ENCODE results near the gene CKS1B.
A peak's percentile ranks its signal among the peaks of the same experiment; 100 is the strongest.

The CKS1B gene

DNA sequence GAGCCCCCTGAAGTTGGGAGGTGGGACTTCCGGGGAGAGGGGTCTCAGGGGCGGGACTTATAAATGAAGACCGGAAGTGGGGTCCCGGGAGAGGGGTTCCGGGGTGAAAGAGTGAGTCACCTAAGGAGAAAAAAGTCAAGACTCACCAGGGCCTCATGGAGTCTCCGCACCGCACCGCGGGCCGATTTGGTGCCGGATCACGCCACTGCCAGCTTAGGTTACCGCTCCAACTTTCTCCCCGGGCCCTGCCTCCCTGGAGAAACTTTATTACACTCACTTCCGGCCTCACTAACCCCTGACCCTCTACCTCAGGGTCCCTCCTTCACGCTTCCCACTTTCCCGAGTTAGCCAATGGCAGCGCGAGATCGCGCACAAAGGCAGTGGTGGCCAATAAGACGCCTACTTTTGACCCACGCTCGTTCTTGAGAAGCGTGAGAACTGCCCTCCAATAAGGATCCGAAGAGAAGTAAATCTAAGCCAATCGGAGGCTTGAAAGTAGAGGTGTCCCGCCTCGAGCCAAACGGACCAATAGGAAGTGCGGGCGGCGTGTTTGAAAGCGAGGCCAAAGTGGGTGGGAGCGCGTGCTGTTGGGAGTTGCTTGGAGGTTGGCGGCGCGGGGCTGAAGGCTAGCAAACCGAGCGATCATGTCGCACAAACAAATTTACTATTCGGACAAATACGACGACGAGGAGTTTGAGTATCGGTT is at the start of gene CKS1B:
CKS1B (plus strand) TSS at position 580 of the 706 bp plus-strand sequence; CDS start at position 645, 65 bp downstream.
- peak; percentile 92 for DNase-seq (ENCODE audit: low read depth)

DNA sequence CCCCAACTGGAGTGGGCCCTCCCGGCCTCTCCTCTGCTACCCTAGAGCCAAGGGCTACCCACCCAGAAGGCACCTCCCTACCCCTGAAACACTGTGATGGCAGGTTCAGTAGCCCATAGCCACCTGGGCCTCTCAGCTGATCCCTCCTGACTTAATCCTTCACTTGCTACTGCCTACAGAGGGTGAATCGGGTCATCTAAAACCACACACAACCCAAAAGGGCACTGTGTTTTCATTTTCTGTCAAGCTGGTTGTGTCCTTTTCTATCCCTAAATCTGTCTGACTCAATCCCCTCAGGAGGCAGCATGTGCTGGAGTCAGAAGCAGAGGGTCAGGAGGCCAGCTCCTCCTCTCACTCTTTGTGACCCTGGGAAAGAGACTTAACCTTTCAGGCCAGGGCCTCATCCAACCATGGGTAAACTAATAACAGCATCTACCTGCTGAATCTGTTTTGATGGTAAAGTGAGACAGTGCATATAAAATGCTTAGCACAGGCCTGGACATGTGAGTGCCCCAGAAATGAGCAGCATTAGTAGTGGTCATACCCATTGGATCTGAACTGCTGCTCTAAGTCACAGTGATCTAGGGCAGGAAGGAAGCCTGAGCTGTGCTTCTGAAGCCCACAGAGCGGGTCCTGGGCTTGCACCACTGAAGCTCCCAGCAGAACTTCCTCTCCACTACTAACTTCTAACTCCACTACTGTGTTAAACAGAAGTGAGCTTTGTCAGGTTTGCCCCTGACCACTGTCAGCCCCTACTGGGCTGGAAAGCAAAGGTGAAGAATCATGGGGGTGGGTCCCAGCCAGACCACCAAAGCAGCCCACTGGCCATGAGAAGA is 48.9 kb upstream of the CKS1B start:
- DNase-seq (ENCODE audit: low read depth) = no peak

DNA sequence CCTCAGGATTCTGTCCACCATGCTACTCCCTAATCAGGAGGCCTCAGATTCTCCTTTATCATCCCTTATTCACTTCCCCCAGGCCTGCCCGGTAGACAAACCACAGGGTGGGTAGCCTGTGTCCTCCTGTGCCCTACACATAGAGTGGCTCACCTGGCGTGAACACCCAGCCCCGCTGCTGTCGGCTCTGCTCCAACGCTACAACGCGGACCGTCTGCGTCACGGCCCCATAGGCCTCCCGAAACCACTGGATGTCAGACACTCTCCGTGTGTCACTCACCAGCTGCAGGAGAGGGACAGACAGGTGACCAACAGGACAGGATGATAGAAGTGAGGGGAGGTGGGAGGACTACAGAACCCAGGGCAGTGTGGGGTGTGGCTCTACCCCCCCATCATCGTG is 48.3 kb upstream of the CKS1B start:
- DNase-seq (ENCODE audit: low read depth) = no peak

DNA sequence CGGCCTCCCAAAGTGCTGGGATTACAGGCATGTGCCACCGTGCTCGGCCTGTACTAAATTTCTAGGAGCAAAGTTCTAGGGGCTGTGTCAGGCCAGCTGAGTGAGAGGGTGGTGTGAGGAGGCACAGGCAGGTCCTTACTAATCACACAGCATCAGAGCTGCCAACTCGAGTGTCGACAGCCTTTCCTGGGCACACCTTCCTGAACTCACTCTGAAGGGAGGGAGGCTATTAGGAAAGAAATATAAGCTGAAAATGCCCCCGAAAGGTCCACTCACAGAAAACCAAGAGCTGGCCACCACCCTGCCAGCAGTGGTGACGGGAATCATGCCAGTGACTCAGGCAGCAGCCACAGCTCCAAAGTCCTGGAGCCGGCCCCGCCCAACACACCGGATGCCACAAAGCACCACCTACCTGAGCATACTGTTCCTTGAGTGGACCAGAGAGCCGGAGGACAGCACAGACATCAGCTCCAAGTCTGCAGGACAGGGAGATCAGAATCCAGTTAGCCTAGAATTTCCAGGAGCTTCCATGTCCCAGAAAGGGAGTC is 42.5 kb upstream of the CKS1B start:
- DNase-seq (ENCODE audit: low read depth) = no peak

DNA sequence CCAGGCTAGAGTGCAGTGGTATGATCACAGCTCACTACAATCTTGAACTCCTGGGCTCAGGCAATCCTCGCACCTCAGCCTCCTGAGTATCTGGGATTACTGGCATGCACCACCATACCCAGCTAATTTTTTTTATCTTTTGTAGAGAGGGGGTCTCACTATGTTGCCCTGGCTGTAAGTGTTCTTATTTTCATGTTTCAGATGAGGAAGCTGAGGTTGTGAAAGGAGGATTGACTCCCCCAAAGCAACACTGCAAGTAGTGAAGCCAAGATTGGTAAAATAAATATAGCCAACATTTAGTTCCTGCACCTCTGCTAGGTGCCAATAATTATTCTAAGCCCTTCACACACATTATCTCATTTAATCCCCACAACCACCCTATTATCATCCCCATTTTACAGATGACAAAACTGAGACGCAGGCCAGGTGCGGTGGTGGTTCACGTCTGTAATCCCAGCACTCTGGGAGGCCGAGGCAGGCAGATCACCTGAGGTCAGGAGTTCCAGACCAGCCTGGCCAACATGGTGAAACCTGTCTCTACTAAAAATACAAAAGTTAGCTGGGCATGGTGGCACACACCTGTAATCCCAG is 40.0 kb upstream of the CKS1B start:
- no peak for DNase-seq (ENCODE audit: low read depth)

DNA sequence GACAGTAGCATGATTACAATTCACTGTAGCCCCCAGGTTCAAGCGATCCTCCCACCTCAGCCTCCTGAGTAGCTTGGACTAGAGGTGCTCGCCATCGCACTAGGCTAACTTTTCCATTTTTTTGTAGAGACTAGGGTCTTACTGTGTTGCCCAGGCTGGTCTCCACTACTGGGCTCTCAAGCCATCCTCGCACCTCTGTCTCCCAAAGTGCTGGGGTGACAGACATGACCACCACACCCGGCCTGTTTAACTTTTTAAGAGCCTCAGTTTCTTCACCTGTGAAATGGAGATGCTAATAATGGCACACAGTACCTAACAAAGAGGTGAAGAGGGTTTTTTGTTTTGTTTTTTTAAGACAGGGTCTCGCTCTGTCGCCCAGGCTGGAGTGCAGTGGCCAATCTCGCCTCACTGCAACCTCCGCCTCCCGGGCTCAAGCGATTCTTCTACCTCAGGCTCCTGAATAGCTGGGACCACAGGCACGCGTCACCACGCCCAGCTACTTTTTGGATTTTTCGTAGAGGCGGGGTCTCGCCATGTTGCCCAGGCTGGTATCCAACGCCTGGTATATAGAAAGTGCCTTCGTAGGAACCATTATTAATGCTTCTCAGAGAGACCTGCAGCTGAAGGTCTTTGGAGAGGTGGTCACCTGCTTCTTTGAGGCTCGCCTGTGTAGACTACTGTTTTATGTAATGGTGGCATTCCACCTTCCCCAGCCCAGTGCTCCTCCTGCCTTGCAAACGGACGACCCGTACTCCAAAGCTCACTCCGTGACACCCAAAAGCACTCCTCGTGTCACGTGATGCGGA is 38.5 kb upstream of the CKS1B start:
- no peak for DNase-seq (ENCODE audit: low read depth)

DNA sequence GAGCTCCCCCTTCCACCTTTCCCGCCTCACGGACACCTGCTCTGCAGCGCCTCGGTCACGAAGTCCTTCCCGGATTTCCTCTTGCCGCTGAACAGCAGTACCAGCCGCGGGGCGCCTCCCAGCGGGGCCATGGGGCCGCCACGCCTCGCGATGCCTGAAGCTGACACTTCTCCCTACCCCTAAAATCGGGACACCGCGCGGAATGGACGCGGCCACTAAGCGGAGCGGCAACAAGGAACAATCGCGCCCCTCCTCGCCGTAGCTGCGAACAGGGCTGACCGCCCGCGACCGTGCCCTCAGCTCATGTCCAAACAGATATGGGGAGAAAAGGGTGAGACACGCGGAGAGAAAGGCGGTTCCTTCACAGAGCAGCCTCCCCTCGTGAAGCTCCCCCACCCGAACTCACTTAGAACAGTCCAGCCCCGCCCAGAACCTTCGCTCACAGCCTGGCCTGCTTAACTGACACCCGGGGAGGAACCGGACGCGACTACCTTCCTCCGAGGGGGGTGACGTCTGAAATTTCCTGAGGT is 37.9 kb upstream of the CKS1B start, which contains the start of gene PMVK:
PMVK (minus strand) TSS at position 165 of the 530 bp plus-strand sequence; CDS start at position 131, 34 bp downstream.
- DNase-seq (ENCODE audit: low read depth) = peak; percentile 90

DNA sequence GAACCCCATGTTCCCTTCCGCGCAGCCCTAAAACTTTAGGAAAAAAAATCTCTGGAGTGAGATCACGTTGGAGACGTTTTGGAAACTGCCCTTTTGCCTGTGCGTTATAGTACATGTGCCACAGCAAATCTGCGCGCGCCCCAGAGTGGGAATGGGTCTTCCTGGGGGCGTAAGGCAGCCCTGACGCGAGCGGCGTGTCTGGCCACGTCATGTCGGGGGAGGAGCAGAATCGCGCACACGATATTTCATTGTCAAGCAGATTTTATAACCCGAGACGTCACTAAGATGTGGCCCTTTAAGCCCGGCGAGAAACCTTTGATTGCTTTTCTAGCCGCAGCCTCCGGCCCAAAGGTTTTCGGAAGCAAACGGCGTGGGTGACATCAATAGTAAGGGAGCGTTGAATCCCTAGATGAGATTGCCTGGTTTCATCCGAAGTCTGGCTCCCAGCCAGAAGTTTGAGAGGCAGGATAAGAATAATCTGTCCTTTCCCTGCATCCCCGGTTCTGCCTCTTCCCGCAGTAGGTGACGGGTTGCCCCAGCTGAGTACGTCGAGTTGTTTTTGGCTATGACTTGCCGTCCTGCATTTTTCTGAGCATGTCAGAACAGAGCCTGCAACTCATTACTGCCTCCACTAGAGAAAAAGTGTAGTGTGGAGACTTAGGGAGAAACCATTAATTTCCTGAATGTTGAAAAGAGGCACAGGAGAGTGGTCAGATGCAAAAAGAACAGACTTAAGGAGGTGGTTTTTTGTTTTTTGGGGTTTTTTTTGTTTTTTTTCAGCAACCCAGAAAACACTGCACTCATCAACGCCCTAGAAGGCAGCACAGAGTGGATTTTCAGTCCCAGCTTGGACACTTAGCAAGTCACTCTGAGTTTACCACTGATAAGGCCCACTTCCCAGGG is 37.1 kb upstream of the CKS1B start:
- DNase-seq (ENCODE audit: low read depth) = peak; percentile 75

DNA sequence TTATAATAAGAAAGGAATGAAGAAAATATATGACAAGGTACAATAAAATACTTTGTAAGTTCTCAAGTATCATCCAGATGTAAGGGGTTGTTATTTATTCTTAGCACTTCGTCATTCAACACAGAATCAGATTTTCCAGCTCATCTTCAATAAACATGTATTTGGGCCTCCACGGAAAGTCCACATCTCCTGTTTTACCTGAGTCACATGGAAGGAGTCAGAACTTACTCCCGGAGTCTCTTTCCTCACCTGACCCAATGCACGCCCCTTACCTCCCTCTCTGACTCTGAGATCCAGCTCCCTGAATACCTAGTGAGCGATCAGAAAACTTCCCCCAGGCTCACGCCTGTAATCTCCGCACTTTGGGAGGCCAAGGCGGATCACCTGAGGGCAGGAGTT is 36.5 kb upstream of the CKS1B start:
- no peak for DNase-seq (ENCODE audit: low read depth)

DNA sequence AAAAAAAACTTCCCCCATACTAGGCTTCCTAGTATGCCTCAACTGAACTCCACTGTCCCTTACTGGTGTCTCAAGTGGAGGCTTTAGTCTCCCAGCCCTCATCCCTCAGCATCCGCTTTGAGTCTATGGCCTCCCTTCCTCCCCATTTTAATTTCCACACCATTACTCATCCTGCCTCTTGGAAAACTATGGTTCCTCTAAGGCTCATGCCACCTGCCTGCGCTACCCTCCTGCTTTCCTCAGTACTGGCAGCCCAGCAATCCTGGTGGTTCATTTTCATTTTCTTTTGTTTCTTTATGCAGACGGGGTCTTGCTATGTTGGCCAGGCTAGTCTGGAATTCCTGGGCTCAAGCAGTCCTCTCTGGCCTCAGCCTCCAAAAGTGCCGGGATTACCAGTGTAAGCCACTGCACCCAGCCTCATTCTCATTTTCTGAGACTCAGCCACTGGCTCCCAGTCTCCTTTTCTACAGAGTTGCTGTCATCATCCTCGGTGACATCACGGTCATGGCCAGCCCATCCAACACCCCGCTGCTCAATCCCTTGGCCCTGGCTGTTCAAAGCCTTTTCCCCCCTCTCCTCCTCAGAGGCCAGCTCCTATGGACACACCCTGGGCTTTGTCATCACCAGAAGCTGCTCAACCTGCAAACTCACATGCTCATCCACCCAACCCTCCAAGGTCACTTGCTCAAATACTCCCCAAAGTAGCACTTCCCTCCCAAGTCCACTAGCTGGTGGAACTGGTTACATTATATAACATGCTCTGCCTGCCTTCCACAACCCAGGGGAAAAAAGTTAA is 35.7 kb upstream of the CKS1B start:
- DNase-seq (ENCODE audit: low read depth) = no peak

DNA sequence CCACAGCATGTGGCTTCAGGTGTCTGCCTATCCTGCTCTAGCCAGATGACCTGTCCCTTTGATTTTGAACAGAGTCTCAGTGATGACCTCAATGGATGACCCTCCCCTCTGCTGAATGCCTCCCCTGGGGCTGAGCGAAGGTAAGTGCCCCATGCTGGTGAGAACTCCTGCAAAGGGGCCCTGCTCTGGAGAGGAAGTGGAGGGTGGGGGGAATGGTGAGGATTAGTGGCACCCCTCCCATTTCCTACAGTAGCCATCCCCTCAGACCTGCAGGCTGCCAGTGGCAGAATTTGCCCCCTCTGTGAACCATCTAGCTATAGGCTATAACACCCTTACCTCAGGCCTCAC is 34.3 kb upstream of the CKS1B start:
- DNase-seq (ENCODE audit: low read depth) = no peak

DNA sequence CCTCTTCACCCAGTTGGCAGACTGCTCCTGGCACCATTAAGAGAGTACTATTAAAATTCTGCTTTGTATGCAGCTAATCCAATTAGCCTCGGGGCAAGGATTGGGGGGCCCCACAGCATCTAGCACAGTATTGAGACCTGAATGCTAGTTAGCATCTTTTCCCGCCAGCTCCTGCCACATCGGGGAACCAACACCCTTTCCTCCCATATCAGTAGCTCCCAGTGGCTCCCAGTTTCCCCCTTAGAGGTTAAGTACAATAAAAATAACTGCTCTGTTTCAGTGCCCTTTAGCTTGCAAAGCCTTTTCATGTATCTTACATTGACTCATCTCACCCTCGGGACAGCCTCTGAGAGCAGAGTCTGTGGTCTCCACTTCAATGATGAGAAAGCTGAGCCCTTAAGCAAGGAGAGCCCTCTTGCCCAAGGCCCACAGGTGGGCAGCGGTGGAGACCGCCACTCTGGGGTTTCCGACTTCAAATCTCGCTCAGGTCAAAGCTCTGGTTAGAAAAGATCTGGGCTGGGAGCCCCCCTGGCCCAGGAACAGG is 33.8 kb upstream of the CKS1B start:
- no peak for DNase-seq (ENCODE audit: low read depth)

DNA sequence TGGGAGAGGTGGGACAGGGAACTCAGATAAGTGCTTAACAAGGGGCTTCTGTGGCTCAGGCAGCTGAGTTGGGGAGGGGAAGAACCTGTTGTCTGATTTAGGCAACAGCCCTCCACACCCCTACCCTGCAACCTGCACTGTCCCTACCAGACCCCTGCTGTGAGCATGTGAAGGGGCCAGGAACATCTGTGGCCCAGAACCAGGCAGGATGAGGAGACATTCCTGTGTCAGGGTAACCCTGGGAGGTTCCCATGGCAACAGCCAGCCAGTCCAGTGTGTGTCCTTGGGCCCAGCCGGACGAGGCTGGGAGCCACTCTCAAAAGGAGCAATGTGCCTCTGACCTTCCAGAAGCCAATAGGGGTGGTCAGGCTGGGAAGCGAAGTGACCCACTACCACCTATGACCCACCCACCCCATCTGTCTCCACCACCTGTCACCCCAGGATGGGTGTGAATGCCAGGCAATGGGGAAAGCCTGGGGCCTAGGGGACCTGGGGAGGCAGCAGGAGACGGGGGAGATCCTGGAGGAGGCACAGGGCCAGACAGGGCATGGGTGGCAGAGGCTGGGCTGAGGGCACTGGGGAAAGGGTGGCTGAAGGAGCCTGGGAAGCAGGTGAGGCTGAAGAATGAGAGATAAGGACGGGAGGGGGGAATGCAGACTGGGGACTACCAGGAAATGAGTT is 33.0 kb upstream of the CKS1B start:
- DNase-seq (ENCODE audit: low read depth) = no peak

DNA sequence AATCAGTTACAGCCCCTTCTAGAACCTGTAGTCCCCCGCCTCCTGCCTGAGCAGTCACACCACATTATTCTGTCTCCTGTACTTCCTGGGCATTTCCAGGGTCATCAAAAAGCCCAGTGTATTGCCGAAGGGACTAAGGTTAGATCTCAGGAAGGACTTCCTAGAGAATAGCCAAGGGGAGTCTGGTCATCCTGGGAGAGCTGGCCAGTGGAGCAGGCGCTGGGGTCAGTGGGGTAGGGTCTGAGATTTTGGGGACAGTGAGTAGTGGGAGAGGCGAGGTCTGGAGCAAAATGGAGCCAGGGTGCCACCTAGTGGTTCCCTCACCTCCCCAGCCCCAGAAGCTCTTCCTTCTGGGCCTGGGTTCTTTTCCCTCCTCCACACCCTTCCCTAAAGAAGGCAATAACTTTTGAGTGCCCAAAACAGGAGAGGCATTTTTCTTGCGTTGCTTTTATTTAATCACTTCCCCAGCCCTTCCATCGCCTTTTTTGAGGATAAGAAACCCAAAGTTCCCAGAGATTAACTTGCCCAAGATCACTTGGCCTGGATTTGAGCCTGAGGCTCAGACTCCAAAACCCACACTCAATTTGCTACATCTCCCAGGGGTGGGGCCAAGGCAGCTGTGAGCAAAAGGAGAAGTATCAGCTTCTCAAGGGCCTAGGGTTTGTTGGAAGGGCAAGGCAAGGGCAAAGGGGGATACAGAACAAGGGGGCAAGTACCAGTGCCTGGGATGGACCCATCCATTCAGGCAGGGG is 30.7 kb upstream of the CKS1B start:
- DNase-seq (ENCODE audit: low read depth) = no peak

DNA sequence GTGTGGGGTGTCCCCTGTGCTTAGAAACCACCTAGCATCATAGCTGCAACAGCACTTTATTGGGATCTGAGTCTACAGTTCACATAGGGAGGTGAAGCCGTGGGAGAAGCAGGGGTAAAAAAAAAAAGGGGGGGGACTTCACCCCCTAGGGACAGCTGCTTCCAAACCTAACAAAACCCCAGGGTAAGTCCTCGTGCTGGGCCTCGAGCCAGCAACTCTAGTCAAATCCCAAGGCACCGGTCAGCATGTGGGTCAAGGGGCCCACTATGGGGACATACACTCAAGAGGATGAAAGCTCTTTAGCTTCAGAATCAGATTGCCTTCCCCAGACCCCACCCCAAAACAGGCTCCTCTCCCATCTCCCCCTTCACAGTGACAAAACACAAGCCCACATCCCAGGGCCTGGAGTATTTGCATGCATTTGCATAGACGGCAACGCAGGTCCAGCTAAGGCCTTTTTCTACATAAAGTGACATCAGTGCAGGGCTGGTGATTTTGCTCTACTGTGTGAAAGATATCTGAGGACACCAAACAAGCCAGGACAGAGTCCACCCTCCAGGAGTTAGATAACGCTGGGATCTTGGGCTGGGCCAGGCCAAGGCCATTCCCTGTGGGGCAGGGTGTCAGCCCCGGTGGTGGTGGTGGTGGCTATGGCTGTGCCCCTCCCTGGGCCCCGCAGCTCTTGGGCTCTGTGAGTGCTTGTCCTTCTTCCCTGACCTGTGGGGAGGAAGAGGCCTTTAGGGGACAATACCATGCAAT is 29.9 kb upstream of the CKS1B start:
- DNase-seq (ENCODE audit: low read depth) = no peak

DNA sequence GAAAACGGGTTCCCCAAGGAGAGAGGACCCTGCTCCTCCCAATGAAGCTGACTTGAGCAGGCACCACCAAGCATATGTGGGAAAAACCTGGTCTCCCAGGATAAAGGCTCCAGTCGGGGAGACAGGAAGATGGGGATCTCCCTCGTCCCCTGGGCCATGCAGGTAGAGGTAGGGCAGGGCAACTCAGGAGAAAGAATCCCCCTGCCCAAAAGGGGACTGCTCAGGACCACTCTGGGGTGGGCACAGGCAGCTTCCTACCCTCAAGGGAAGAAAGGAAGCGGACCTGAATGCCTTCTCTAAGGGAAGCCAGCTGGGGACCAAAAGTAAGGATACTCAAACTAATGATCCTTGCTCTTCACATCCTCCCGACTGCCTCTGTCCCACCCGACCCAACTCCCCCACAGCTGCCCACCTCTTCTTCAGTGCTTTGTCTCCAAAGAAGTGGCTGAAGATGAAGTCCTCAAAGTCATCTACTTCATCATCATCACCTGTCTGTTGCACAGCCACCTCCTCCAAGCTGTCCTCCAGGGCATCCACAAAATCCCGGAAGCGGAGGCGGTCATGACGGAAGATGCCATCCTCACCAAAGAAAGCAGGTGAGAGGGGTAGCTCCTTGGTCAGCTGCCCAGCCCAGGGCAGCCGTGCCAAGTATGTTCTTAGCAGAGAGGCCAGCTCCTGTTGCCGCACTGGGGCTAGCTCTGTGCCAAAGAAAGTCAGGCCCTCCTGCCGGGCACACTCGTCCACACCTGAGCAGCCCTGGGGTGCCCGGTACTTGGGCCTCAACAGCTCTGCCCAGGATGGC is 29.1 kb upstream of the CKS1B start:
- no peak for DNase-seq (ENCODE audit: low read depth)
